Hepatocyte (in vitro differentiated cells): Measurements from ENCODE around the gene CIITA. TPM values are rescaled to one million over a fixed set of nuclear protein-coding genes. Genes with fewer than 3 reads are reported as not detected.

Experiments
- DNase-seq: peaks from one replicate; pipeline ENCODE4 v3.0.0-alpha.2; 2016; ENCODE audit warnings: low spot score
- H2AFZ ChIP-seq: fragments of 200-600 bp; sonication (generic); 2 replicates; pipeline ENCODE4 v1.6.0; 2016; ENCODE audit warnings: antibody characterized with exemption, mild to moderate bottlenecking
- H3K27ac ChIP-seq: fragments of 200-600 bp; sonication (generic); 2 replicates; pipeline ENCODE4 v1.5.1; 2016; ENCODE audit warnings: mild to moderate bottlenecking
- H3K27me3 ChIP-seq: fragments of 200-600 bp; sonication (generic); 2 replicates; pipeline ENCODE4 v1.6.1; 2016
- H3K36me3 ChIP-seq: fragments of 200-600 bp; sonication (generic); replicated peaks from 2 replicates; pipeline ENCODE4 v1.5.1; 2016; ENCODE audit warnings: low read depth; ENCODE audit not compliant: insufficient read depth
- H3K4me1 ChIP-seq: fragments of 200-600 bp; sonication (generic); 2 replicates; pipeline ENCODE4 v1.5.1; 2016; ENCODE audit warnings: mild to moderate bottlenecking, moderate library complexity; ENCODE audit not compliant: insufficient read depth
- H3K4me2 ChIP-seq: fragments of 200-600 bp; sonication (generic); 2 replicates; pipeline ENCODE4 v1.6.0; 2016
- H3K4me3 ChIP-seq: fragments of 200-600 bp; sonication (generic); 2 replicates; pipeline ENCODE4 v1.5.1; 2016; ENCODE audit warnings: mild to moderate bottlenecking
- H3K79me2 ChIP-seq: fragments of 200-600 bp; sonication (generic); 2 replicates; pipeline ENCODE4 v1.6.0; 2017; ENCODE audit warnings: mild to moderate bottlenecking
- H3K9me2 ChIP-seq: fragments of 200-600 bp; sonication (generic); replicated peaks from 2 replicates; pipeline ENCODE4 v1.6.0; 2017; ENCODE audit warnings: mild to moderate bottlenecking; ENCODE audit not compliant: insufficient read depth
- H3K9me3 ChIP-seq: fragments of 200-600 bp; sonication (generic); 2 replicates; pipeline ENCODE4 v1.5.1; 2016; ENCODE audit warnings: low read depth, mild to moderate bottlenecking
- H4K20me1 ChIP-seq: fragments of 200-600 bp; sonication (generic); 2 replicates; pipeline ENCODE4 v1.6.0; 2016; ENCODE audit warnings: mild to moderate bottlenecking; ENCODE audit not compliant: insufficient read depth, poor library complexity, severe bottlenecking
- CTCF ChIP-seq: fragments of 200-600 bp; sonication (generic); IDR thresholded peaks from 2 replicates; pipeline ENCODE4 v1.5.1; 2016; ENCODE audit warnings: antibody characterized with exemption, mild to moderate bottlenecking; ENCODE audit not compliant: poor library complexity
- EZH2 ChIP-seq: fragments of 200-600 bp; sonication (generic); IDR thresholded peaks from 2 replicates; pipeline ENCODE4 v1.6.1; 2016; ENCODE audit warnings: antibody characterized with exemption, mild to moderate bottlenecking, borderline replicate concordance
- EZH2phosphoT487 ChIP-seq: fragments of 200-600 bp; sonication (generic); IDR thresholded peaks from one replicate; pipeline ENCODE4 v1.6.1; 2018; ENCODE audit warnings: antibody characterized with exemption, mild to moderate bottlenecking, low read depth, moderate library complexity; ENCODE audit not compliant: unreplicated experiment, severe bottlenecking
- WGBS: methylation state at CpG from one replicate; pipeline ENCODE4 v1.1.6; 2016; ENCODE audit warnings: low lambda C conversion rate; ENCODE audit errors: missing lambda C conversion rate; 5-methylcytosine and 5-hydroxymethylcytosine counted together
- polyA plus RNA-seq: library from polyadenylated mRNA; unstranded; fragments of >200 nt; fragmentation: Nextera tagmentation; extraction: Ambion mirVana; gene quantifications from 2 replicates; pipeline ENCODE4 v1.2.1, GENCODE V29; 2016
- total RNA-seq: library from RNA; depleted of rRNA; stranded (reverse); fragments of >200 nt; gene quantifications from 2 replicates; pipeline ENCODE4 v1.2.3, GENCODE V29; 2014

The CIITA gene
- total and polyA plus RNA-seq, 2 experiments from 2014 or later: 1.1 TPM; not detected in 1

DNA sequence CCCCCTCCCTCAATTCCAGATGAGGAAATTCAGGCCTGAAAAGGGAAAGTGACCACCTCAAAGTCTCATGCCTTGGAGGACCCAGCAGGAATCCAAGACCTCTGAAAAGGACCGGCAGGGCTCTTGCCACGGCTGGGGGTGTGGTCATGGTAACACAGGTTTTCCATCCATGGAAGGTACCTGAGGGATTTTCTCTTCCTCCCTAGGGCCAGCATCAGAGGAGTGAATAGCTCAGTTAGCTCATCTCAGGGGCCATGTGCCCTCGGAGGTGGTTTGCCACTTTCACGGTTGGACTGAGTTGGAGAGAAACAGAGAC is 1.3 kb downstream of the CIITA start:
- H2AFZ ChIP-seq: no peak overlapping the region

GRCh38 chr16:10878644-10879501 is 1.9 kb downstream of the CIITA start:
- no peaks in the 10 kb centered on the region for H3K9me3 ChIP-seq
- H2AFZ ChIP-seq: no peak overlapping the region
- TF ChIP-seq EZH2phosphoT487 (no peak), EZH2 (no peak), CTCF (no peak)
- H3K4me3 ChIP-seq: no peak overlapping the region
- 27% methylated on average over 48 of the region's 49 CpGs for WGBS
- no peaks in the 10 kb centered on the region for H3K4me1 ChIP-seq
- DNase-seq: peak; percentile 19
- peaks cover 68% of the 10 kb centered on the region for H3K27me3 ChIP-seq
- no peaks in the 10 kb centered on the region for H3K36me3 ChIP-seq
- H4K20me1 ChIP-seq: no peaks in the 10 kb centered on the region
- no peaks in the 10 kb centered on the region for H3K9me2 ChIP-seq
- no peak overlapping the region for H3K27ac ChIP-seq
- no peaks in the 10 kb centered on the region for H3K79me2 ChIP-seq
- H3K4me2 ChIP-seq: peak overlapping the region; percentile 76

More for the DNA sequence above, 1.3 kb downstream of the CIITA start:
- TF ChIP-seq EZH2phosphoT487 (no peak), EZH2 (no peak), CTCF (no peak)
- Histone ChIP-seq H3K36me3 (no peaks in the 10 kb centered on the region), H4K20me1 (no peaks in the 10 kb centered on the region), H3K27ac (no peak overlapping the region), H3K9me2 (no peaks in the 10 kb centered on the region), H3K4me1 (no peaks in the 10 kb centered on the region), H3K27me3 (peaks cover 74% of the 10 kb centered on the region), H3K9me3 (no peaks in the 10 kb centered on the region), H3K4me3 (no peak overlapping the region), H3K79me2 (no peaks in the 10 kb centered on the region), H3K4me2 (peak overlapping the region; percentile 76)
- no peak for DNase-seq
- WGBS: 49% methylated on average over 4 of the region's 4 CpGs

GRCh38 chr16:10879681-10880589 is 2.9 kb downstream of the CIITA start:
- no peaks in the 10 kb centered on the region for H3K79me2 ChIP-seq
- H3K9me3 ChIP-seq: no peaks in the 10 kb centered on the region
- no peak overlapping the region for H2AFZ ChIP-seq
- H3K4me3 ChIP-seq: no peak overlapping the region
- H3K4me2 ChIP-seq: peak overlapping the region; percentile 76
- no peaks in the 10 kb centered on the region for H3K4me1 ChIP-seq
- H3K36me3 ChIP-seq: no peaks in the 10 kb centered on the region
- no peak overlapping the region for H3K27ac ChIP-seq
- no peaks in the 10 kb centered on the region for H3K9me2 ChIP-seq
- H3K27me3 ChIP-seq: peaks cover 60% of the 10 kb centered on the region
- no peaks in the 10 kb centered on the region for H4K20me1 ChIP-seq
- TF ChIP-seq EZH2 (no peak), CTCF (no peak), EZH2phosphoT487 (no peak)
- 77% methylated on average over 17 of the region's 21 CpGs for WGBS
- no peak for DNase-seq
